ENCODE measurements around the gene GALK1. TPM values are rescaled to one million over a fixed set of nuclear protein-coding genes. Genes with fewer than 3 reads are reported as not detected.
A peak's percentile ranks its signal among the peaks of the same experiment; 100 is the strongest.

Gene GALK1
- total and polyA plus RNA-seq, 9 of the 15 experiments (the other 6 are each of a cell fraction or from before 2014, with no cell fraction given): 0.45 to 51.6 (median 17.4) TPM

DNA sequence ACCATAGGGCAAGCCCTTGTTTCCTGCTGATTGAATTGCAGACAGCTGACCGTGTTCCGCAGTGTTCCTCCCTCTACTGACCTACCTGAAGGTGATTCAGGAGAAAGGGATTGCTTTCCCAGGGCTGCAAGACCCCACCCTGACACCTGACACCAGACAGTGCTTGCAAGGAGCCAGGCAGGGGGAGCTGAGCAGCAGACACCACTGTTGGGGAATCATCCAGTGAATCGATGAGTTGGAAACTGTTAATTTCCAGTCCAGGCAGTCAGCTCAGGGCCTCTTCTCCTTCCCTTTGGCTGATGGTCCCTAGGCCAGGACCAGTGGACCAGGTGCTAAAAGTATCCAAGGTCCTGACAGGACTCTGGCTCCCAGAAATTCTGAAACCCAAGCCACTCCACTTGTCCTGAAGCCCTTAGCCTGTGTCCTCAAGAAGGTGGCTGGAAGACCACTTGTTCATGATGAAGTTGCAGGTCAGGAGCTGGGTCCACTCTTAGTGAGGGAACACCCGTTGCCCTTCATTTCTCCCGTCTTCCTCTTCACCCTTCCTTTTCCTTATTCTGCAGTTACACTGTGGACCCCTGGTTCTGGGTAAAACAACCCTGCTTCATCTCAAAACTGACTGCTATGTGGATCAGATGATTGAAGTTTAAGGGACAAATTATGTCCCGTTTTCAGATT lies 10.1 kb upstream of the GALK1 start:
- FAIRE-seq (peak; percentile 23), DNase-seq (ENCODE audit: extremely low read depth in 1 of 4, low spot score in 3 of 4) (no peak), ATAC-seq (peak; percentile 2)
- Histone ChIP-seq H3K9ac (ENCODE audit: insufficient read depth in 1 of 2, low read depth in 2 of 2, low read length in 2 of 2) (no peak overlapping the region), H3K79me2 (ENCODE audit: control insufficient read depth, insufficient read depth, low read length) (peaks cover 35% of the 10 kb centered on the region), H3K27me3 (ENCODE audit: control insufficient read depth in 2 of 2, insufficient read depth in 2 of 2, low read length in 2 of 2) (no peaks in the 10 kb centered on the region), H3K36me3 (ENCODE audit: control insufficient read depth, insufficient read depth, low read length) (peaks cover 31% of the 10 kb centered on the region), H3K4me1 (replicated peaks in 1 of 2; ENCODE audit: control insufficient read depth in 2 of 2, insufficient read depth in 2 of 2, low read length in 2 of 2) (peaks cover 3 to 7% of the 10 kb centered on the region in 2 experiments; a peak in 4 of 5 replicates), H2AFZ (ENCODE audit: low read depth, low read length) (no peak overlapping the region), H3K9me3 (replicated peaks; ENCODE audit: control insufficient read depth, insufficient read depth, low read depth, low read length) (no peaks in the 10 kb centered on the region), H4K20me1 (replicated peaks; ENCODE audit: control insufficient read depth, insufficient read depth, low read length) (peaks cover 42% of the 10 kb centered on the region), H3K4me3 (no peak overlapping the region), H3K4me2 (ENCODE audit: insufficient read depth, low read length) (no peak overlapping the region), H3K27ac (ENCODE audit: extremely low read depth, low read depth, low read length) (no peak overlapping the region), H3K9me1 (ENCODE audit: control insufficient read depth, insufficient read depth, low read length) (no peaks in the 10 kb centered on the region)
- in situ Hi-C loops (cut with MboI): loop anchor here (10.0 kb wide), 1 partner anchor 230 kb away; the partner anchor contains the start of gene CDK3
- CTCF ChIA-PET (ENCODE audit: low intra/inter-chr PET ratio): no interaction called here
- WGBS (ENCODE audit: insufficient coverage, low coverage, missing lambda C conversion rate): 62% methylated on average over 5 of the region's 6 CpGs
- intact Hi-C loops (cut with micrococcal nuclease): loop anchor here (5.0 kb wide), 1 partner anchor 72 kb away; no protein-coding TSS in a partner anchor
- no TSS peak for BruUV-seq (replicated peaks)
- POLR2A ChIA-PET: interaction anchor here (0.6 to 11.1 kb wide), 36 partner anchors 10 to 587 kb away, joined by 3 to 464 read pairs (median 5); partner anchors contain the start of genes GALK1, SMIM5, TRIM47 and TRIM65
- no peak for TF ChIP-seq HSF4 (CRISPR knock-in tag; IDR thresholded peaks at IDR 0.05; ENCODE audit: borderline replicate concordance)
- no peak for TF ChIP-seq ZFX (CRISPR knock-in tag; IDR thresholded peaks at IDR 0.05)
- peak; percentile 56; the same call in 1 of the 2 replicates for TF ChIP-seq HMGXB4 (CRISPR knock-in tag; IDR thresholded peaks at IDR 0.05)
- TF ChIP-seq CREBBP (IDR thresholded peaks at IDR 0.05; ENCODE audit: low read depth, low read length): no peak
- TF ChIP-seq LCOR (CRISPR knock-in tag; IDR thresholded peaks at IDR 0.05): peak; percentile 24; the same call in 1 of the 2 replicates
- 0 out of 2 replicates have a peak, but pooled peaks have one; percentile 69 for TF ChIP-seq HOXB6 (CRISPR knock-in tag; IDR thresholded peaks at IDR 0.05; ENCODE audit: borderline replicate concordance)
- TF ChIP-seq STAT6 (CRISPR knock-in tag; IDR thresholded peaks at IDR 0.05): 0 out of 2 replicates have a peak, but pooled peaks have one; percentile 42
- TF ChIP-seq, protein P1, sequence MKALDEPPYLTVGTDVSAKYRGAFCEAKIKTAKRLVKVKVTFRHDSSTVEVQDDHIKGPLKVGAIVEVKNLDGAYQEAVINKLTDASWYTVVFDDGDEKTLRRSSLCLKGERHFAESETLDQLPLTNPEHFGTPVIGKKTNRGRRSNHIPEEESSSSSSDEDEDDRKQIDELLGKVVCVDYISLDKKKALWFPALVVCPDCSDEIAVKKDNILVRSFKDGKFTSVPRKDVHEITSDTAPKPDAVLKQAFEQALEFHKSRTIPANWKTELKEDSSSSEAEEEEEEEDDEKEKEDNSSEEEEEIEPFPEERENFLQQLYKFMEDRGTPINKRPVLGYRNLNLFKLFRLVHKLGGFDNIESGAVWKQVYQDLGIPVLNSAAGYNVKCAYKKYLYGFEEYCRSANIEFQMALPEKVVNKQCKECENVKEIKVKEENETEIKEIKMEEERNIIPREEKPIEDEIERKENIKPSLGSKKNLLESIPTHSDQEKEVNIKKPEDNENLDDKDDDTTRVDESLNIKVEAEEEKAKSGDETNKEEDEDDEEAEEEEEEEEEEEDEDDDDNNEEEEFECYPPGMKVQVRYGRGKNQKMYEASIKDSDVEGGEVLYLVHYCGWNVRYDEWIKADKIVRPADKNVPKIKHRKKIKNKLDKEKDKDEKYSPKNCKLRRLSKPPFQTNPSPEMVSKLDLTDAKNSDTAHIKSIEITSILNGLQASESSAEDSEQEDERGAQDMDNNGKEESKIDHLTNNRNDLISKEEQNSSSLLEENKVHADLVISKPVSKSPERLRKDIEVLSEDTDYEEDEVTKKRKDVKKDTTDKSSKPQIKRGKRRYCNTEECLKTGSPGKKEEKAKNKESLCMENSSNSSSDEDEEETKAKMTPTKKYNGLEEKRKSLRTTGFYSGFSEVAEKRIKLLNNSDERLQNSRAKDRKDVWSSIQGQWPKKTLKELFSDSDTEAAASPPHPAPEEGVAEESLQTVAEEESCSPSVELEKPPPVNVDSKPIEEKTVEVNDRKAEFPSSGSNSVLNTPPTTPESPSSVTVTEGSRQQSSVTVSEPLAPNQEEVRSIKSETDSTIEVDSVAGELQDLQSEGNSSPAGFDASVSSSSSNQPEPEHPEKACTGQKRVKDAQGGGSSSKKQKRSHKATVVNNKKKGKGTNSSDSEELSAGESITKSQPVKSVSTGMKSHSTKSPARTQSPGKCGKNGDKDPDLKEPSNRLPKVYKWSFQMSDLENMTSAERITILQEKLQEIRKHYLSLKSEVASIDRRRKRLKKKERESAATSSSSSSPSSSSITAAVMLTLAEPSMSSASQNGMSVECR (CRISPR knock-in tag; IDR thresholded peaks at IDR 0.05): peak; percentile 68
- TF ChIP-seq, protein P2, sequence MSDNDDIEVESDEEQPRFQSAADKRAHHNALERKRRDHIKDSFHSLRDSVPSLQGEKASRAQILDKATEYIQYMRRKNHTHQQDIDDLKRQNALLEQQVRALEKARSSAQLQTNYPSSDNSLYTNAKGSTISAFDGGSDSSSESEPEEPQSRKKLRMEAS (CRISPR knock-in tag; IDR thresholded peaks at IDR 0.05): peak; percentile 3; the same call in 1 of the 2 replicates
- TF ChIP-seq MTF1 (CRISPR knock-in tag; IDR thresholded peaks at IDR 0.05; ENCODE audit: borderline replicate concordance): no peak
- no peak for TF ChIP-seq ZNF780A (CRISPR knock-in tag; IDR thresholded peaks at IDR 0.05)

Measured in K562 (cell line).